PFSK-1 (cell line): ENCODE measurements around the gene OGFR.

ENCODE experiments used
- POLR2AphosphoS5 ChIP-seq: IDR thresholded peaks from 2 replicates; pipeline ENCODE4 v1.6.1; 2012; ENCODE audit warnings: low read depth, mild to moderate bottlenecking, control low read depth, low read length, moderate library complexity
- SIN3A ChIP-seq: IDR thresholded peaks from 2 replicates; pipeline ENCODE4 v1.6.1; 2012; ENCODE audit warnings: mild to moderate bottlenecking, low read length, moderate library complexity, borderline replicate concordance; ENCODE audit not compliant: insufficient read depth
- TAF1 ChIP-seq: IDR thresholded peaks from 2 replicates; pipeline ENCODE4 v1.6.1; 2012; ENCODE audit warnings: low read length, control low read depth, borderline replicate concordance; ENCODE audit not compliant: insufficient read depth
- TF ChIP-seq, protein P1 (sequence below), 2 experiments: IDR thresholded peaks; 2 replicates each; pipeline versions ENCODE4 v1.6.1 to v1.8.0; 2011 to 2012; ENCODE audit warnings: low read depth in 2 of 2, low read length in 2 of 2, control low read depth in 1 of 2, inconsistent platforms in 1 of 2, mild to moderate bottlenecking in 1 of 2, moderate library complexity in 1 of 2; ENCODE audit not compliant: insufficient read depth in 1 of 2

DNA sequence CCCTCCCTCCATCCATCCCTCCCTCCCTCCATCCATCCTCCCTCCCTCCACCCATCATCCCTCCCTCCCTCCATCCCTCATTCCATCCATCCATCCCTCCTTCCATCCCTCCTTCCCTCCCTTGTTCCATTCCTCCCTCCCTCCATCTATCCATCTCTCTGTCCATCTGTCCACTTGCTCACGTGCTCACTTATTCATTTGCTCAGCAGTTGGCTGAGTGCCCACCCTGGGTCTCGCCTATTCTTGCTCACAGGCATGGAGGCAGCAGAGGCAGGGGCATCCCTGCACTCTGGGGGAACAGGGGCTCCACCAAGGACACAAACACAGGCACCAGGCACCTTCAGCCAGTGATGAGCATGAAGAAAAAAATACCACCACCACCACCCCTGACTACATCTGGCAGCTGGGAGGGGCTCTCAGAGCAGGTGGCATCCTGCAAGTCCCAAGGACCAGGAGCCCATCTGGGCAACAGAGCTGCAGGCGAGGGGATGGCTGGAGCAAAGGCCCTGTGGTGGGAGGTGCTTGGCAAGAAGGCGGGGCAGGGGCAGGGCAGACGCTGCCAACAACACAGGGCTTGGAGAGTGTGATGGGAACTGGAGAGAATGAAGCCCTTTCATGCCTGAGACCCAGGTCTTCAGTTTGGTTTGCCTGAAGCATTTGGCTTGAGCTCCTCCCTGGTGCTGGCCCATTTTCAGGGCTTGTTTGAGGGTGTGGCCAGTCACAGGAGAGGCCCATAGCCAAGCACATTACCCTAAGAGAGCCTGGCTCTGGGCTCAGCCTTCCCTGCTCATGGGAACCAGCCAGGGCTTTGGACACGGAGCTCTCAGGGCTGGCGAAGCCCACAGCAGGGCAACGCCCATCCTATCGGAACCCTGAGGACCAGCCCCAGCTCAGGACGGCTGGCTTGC is 48.6 kb upstream of the OGFR start:
- no peak for TF ChIP-seq POLR2AphosphoS5
- no peak for TF ChIP-seq TAF1
- TF ChIP-seq, protein P1, sequence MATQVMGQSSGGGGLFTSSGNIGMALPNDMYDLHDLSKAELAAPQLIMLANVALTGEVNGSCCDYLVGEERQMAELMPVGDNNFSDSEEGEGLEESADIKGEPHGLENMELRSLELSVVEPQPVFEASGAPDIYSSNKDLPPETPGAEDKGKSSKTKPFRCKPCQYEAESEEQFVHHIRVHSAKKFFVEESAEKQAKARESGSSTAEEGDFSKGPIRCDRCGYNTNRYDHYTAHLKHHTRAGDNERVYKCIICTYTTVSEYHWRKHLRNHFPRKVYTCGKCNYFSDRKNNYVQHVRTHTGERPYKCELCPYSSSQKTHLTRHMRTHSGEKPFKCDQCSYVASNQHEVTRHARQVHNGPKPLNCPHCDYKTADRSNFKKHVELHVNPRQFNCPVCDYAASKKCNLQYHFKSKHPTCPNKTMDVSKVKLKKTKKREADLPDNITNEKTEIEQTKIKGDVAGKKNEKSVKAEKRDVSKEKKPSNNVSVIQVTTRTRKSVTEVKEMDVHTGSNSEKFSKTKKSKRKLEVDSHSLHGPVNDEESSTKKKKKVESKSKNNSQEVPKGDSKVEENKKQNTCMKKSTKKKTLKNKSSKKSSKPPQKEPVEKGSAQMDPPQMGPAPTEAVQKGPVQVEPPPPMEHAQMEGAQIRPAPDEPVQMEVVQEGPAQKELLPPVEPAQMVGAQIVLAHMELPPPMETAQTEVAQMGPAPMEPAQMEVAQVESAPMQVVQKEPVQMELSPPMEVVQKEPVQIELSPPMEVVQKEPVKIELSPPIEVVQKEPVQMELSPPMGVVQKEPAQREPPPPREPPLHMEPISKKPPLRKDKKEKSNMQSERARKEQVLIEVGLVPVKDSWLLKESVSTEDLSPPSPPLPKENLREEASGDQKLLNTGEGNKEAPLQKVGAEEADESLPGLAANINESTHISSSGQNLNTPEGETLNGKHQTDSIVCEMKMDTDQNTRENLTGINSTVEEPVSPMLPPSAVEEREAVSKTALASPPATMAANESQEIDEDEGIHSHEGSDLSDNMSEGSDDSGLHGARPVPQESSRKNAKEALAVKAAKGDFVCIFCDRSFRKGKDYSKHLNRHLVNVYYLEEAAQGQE (IDR thresholded peaks at IDR 0.05; ENCODE audit: insufficient read depth in 1 of 2, low read depth in 2 of 2, low read length in 2 of 2), result no peak
- TF ChIP-seq SIN3A, result no peak
